Amygdala (tissue), 56 donors: ENCODE data around the gene PCK2.

ENCODE experiments used
- DNase-seq, 56 donors: peaks; one replicate each; lab custom pipeline; 2025; lab: John Stamatoyannopoulos, UW

PCK2 gene

GRCh38 chr14:24074625-24075484 lies 19.3 kb upstream of the PCK2 start:
- no peak for DNase-seq

GRCh38 chr14:24075485-24076301 lies 18.4 kb upstream of the PCK2 start:
- DNase-seq, result no peak

- no peak for DNase-seq
Measured at GRCh38 chr14:24076302-24076601, 17.9 kb upstream of the PCK2 start.

GRCh38 chr14:24077086-24077485 lies 17.0 kb upstream of the PCK2 start:
- DNase-seq, result no peak

- no peak for DNase-seq
Measured at GRCh38 chr14:24078146-24078545, 16.0 kb upstream of the PCK2 start.

GRCh38 chr14:24079491-24080141 lies 14.5 kb upstream of the PCK2 start:
- DNase-seq, result peak in 26 of 56 donors; percentile 11 to 67 (median 34)

- peak in 2 of 56 donors; percentile 35 to 49 for DNase-seq
Measured at GRCh38 chr14:24080142-24080530, 14.0 kb upstream of the PCK2 start.

- peak in 39 of 56 donors; percentile 25 to 74 (median 56) for DNase-seq
Measured at GRCh38 chr14:24080888-24081738, 13.0 kb upstream of the PCK2 start.

GRCh38 chr14:24081739-24082211 lies 12.3 kb upstream of the PCK2 start:
- DNase-seq, result no peak

GRCh38 chr14:24082411-24083080 lies 11.6 kb upstream of the PCK2 start:
- no peak for DNase-seq

GRCh38 chr14:24083462-24083861 lies 10.6 kb upstream of the PCK2 start:
- DNase-seq, result no peak

GRCh38 chr14:24084440-24084839 lies 9.7 kb upstream of the PCK2 start:
- DNase-seq, result no peak

GRCh38 chr14:24085215-24085614 lies 8.9 kb upstream of the PCK2 start:
- no peak for DNase-seq

- no peak for DNase-seq
Measured at GRCh38 chr14:24086193-24086955, 7.7 kb upstream of the PCK2 start.

- DNase-seq, result no peak
Measured at GRCh38 chr14:24087004-24087403, 7.1 kb upstream of the PCK2 start.

- DNase-seq, result no peak
Measured at GRCh38 chr14:24088095-24088494, 6.0 kb upstream of the PCK2 start.

- DNase-seq, result no peak
Measured at GRCh38 chr14:24089890-24090289, 4.2 kb upstream of the PCK2 start.

GRCh38 chr14:24092110-24092504 lies 2.0 kb upstream of the PCK2 start:
- no peak for DNase-seq
